NOMO-1 (cell line): ENCODE results near the gene TFF2.

ENCODE experiments used
- DNase-seq, 2 experiments: peaks; one replicate each; lab custom pipeline; 2025; ENCODE audit not compliant: unreplicated experiment in 2 of 2; lab: John Stamatoyannopoulos, UW

The TFF2 gene

GRCh38 chr21:42367367-42368165, 16.8 kb upstream of the TFF2 start:
- DNase-seq: no peak

- no peak for DNase-seq
Observed at GRCh38 chr21:42366292-42367010, 15.7 kb upstream of the TFF2 start, which contains the start of gene TFF1. TFF1 (minus strand) TSS chr21:42366535; CDS start chr21:42366495, 40 bp downstream.

- no peak for DNase-seq
Observed at GRCh38 chr21:42365770-42366169, 15.0 kb upstream of the TFF2 start.

- DNase-seq: peak; percentile 0 to 13
Observed at GRCh38 chr21:42364304-42364865, 13.6 kb upstream of the TFF2 start.

GRCh38 chr21:42363312-42363711, 12.5 kb upstream of the TFF2 start:
- no peak for DNase-seq

GRCh38 chr21:42362700-42363099, 11.9 kb upstream of the TFF2 start:
- DNase-seq: no peak

- DNase-seq: no peak
Observed at GRCh38 chr21:42362198-42362597, 11.4 kb upstream of the TFF2 start.

GRCh38 chr21:42361286-42361685, 10.5 kb upstream of the TFF2 start:
- no peak for DNase-seq

- DNase-seq: no peak
Observed at GRCh38 chr21:42360317-42360716, 9.5 kb upstream of the TFF2 start.

GRCh38 chr21:42358937-42359336, 8.1 kb upstream of the TFF2 start:
- DNase-seq: no peak

- DNase-seq: no peak
Observed at GRCh38 chr21:42358261-42358660, 7.5 kb upstream of the TFF2 start.

GRCh38 chr21:42357307-42357706, 6.5 kb upstream of the TFF2 start:
- no peak for DNase-seq

- DNase-seq: no peak
Observed at GRCh38 chr21:42356650-42357049, 5.9 kb upstream of the TFF2 start.

- DNase-seq: no peak
Observed at GRCh38 chr21:42356046-42356445, 5.3 kb upstream of the TFF2 start.

- no peak for DNase-seq
Observed at GRCh38 chr21:42353623-42354022, 2.8 kb upstream of the TFF2 start.

- DNase-seq: no peak
Observed at GRCh38 chr21:42352441-42353095, 1.8 kb upstream of the TFF2 start.

GRCh38 chr21:42351626-42352440, 1.0 kb upstream of the TFF2 start:
- DNase-seq: no peak

GRCh38 chr21:42350318-42350910, 380 bp downstream of the TFF2 start:
- DNase-seq: no peak

- DNase-seq: no peak
Observed at GRCh38 chr21:42349420-42350317, 1.1 kb downstream of the TFF2 start.
